ENCODE data around the gene EGLN1. TPM values are rescaled to one million over a fixed set of nuclear protein-coding genes. Genes with fewer than 3 reads are reported as not detected.

The EGLN1 gene
- total RNA-seq, 1 experiment from 2014 or later = 29.0 TPM

DNA sequence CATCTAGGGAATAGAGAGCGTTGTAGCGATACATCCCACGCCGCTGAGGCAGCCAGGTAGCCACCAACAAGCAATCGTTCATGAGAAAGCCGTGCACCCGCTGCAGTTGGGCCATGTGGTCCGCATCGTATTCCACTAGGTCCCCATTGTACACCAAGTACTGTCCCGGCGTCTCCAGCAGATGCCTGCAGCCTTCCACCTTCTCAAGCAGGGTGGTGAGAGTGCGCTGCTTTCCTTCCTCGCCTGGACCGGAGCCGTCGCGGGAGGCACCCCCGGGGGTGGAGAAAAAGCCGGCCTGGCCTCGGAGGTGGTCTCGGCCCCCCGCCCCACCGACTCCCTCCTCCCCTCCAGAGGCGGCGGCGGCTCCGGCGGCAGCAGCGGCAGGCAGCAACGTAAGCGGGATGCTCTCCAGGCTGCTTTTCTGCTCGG lies 85.0 kb downstream of the EGLN1 start:
- Histone ChIP-seq H3K36me3 (ENCODE audit: control insufficient read depth, insufficient read depth, low read length) (peaks cover 9% of the 10 kb centered on the region), H3K27ac (ENCODE audit: low read length) (peak overlapping the region; percentile 97), H3K4me3 (ENCODE audit: low read depth in 2 of 2, low read length in 2 of 2) (peak overlapping the region; percentile 65 to 93), H3K4me1 (ENCODE audit: control insufficient read depth, insufficient read depth, low read length) (peaks cover 19% of the 10 kb centered on the region), H3K9me3 (ENCODE audit: control insufficient read depth, insufficient read depth, low read depth, low read length) (no peaks in the 10 kb centered on the region), H3K27me3 (ENCODE audit: control insufficient read depth, insufficient read depth, low read length) (no peaks in the 10 kb centered on the region)
- in situ Hi-C loops (cut with HindIII; ENCODE audit: low pct_unique_long_range_greater_than_20kb, low sequenced_read_pairs) = no loop called here
- ChIA-PET POLR2A (no interaction called here), CTCF (interaction anchor here (0.8 kb wide), 1 partner anchor 23 kb away, joined by 3 read pairs; no protein-coding TSS in a partner anchor)
- no TSS peak for BruUV-seq (replicated peaks)
- intact Hi-C loops (cut with micrococcal nuclease; ENCODE audit: unreplicated experiment) = loop anchor here (10.0 kb wide), 1 partner anchor 92 kb away; the partner anchor contains the start of gene GNPAT
- DNase-seq (ENCODE audit: low read depth, low spot score) (no peak), ATAC-seq (peak; percentile 9)
- TF ChIP-seq POLR2AphosphoS5 (IDR thresholded peaks at IDR 0.05; ENCODE audit: low read depth, low read length) = no peak
- TF ChIP-seq, protein P1, sequence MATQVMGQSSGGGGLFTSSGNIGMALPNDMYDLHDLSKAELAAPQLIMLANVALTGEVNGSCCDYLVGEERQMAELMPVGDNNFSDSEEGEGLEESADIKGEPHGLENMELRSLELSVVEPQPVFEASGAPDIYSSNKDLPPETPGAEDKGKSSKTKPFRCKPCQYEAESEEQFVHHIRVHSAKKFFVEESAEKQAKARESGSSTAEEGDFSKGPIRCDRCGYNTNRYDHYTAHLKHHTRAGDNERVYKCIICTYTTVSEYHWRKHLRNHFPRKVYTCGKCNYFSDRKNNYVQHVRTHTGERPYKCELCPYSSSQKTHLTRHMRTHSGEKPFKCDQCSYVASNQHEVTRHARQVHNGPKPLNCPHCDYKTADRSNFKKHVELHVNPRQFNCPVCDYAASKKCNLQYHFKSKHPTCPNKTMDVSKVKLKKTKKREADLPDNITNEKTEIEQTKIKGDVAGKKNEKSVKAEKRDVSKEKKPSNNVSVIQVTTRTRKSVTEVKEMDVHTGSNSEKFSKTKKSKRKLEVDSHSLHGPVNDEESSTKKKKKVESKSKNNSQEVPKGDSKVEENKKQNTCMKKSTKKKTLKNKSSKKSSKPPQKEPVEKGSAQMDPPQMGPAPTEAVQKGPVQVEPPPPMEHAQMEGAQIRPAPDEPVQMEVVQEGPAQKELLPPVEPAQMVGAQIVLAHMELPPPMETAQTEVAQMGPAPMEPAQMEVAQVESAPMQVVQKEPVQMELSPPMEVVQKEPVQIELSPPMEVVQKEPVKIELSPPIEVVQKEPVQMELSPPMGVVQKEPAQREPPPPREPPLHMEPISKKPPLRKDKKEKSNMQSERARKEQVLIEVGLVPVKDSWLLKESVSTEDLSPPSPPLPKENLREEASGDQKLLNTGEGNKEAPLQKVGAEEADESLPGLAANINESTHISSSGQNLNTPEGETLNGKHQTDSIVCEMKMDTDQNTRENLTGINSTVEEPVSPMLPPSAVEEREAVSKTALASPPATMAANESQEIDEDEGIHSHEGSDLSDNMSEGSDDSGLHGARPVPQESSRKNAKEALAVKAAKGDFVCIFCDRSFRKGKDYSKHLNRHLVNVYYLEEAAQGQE (IDR thresholded peaks at IDR 0.05; ENCODE audit: insufficient read depth in 1 of 2, low read depth in 2 of 2, low read length in 1 of 2) = no peak
- no peak; the same call in 1 of the 2 replicates for TF ChIP-seq SIN3A (IDR thresholded peaks at IDR 0.05; ENCODE audit: borderline replicate concordance, insufficient read depth, low read depth, low read length)
- TF ChIP-seq, protein P2, sequence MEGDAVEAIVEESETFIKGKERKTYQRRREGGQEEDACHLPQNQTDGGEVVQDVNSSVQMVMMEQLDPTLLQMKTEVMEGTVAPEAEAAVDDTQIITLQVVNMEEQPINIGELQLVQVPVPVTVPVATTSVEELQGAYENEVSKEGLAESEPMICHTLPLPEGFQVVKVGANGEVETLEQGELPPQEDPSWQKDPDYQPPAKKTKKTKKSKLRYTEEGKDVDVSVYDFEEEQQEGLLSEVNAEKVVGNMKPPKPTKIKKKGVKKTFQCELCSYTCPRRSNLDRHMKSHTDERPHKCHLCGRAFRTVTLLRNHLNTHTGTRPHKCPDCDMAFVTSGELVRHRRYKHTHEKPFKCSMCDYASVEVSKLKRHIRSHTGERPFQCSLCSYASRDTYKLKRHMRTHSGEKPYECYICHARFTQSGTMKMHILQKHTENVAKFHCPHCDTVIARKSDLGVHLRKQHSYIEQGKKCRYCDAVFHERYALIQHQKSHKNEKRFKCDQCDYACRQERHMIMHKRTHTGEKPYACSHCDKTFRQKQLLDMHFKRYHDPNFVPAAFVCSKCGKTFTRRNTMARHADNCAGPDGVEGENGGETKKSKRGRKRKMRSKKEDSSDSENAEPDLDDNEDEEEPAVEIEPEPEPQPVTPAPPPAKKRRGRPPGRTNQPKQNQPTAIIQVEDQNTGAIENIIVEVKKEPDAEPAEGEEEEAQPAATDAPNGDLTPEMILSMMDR (IDR thresholded peaks at IDR 0.05) = no peak
- no peak for TF ChIP-seq TCF7L2 (IDR thresholded peaks at IDR 0.05; ENCODE audit: low read depth, low read length)

DNA sequence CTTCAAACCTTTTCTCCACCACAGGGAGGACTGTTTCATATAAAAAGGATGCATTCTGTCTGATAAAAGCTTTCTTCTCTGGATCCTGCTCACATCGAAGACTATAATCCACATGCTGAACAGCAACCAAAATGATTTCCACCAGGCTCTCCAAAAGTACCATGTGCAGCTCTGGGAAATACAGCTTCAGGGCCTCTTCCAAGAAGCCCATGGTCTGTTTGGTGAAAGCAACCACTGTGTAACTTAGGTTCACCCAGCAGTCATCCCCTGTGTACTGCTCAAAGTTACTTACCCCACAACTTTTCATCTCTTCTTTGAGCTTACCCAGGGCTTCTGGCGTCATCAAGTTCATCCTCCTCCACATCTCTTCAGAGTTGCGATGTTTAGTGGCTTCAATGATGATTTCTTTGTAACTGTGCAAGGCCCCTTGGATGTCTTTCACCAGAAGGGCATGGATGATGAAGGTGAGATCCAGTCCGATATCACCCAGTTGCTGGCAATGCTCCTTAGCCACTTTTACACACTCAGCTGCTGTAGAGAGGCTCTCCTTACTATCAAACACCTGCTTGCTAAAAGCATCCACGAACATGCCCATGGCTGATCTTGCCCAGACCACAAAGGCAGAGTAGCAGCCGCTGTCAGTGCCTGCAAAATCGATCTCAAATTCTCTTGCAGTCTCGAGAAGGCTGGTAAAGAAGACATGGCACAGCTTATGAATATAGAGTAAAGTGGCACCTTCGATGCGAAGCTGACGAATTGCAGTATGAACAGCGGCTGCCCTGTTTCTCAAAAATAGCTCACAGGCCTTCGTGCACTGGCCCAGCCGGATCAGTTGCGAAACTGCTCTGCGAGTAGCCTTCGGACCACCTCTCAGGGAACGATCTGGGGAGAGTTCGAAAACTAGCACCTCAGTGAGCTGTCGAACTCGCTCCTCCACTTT lies 86.2 kb downstream of the EGLN1 start:
- H3K4me1 ChIP-seq (ENCODE audit: control insufficient read depth, insufficient read depth, low read length) = peaks cover 19% of the 10 kb centered on the region
- DNase-seq (ENCODE audit: low read depth, low spot score) (no peak), ATAC-seq (no peak)
- peak overlapping the region; percentile 65 to 93 for H3K4me3 ChIP-seq (ENCODE audit: low read depth in 2 of 2, low read length in 2 of 2)
- ChIA-PET CTCF (no interaction called here), POLR2A (interaction anchor here (0.6 to 0.9 kb wide), 2 partner anchors 27 to 96 kb away, joined by 3 to 5 read pairs; no protein-coding TSS in a partner anchor)
- intact Hi-C loops (cut with micrococcal nuclease; ENCODE audit: unreplicated experiment) (loop anchor here (10.0 kb wide), 1 partner anchor 91 kb away; the partner anchor contains the start of gene GNPAT), in situ Hi-C loops (cut with HindIII; ENCODE audit: low pct_unique_long_range_greater_than_20kb, low sequenced_read_pairs) (no loop called here)
- TF ChIP-seq, protein P2 (IDR thresholded peaks at IDR 0.05) = no peak
- H3K27me3 ChIP-seq (ENCODE audit: control insufficient read depth, insufficient read depth, low read length) = no peaks in the 10 kb centered on the region
- H3K27ac ChIP-seq (ENCODE audit: low read length) = peak overlapping the region; percentile 97
- TSS peak; percentile 59 for BruUV-seq (replicated peaks)
- no peaks in the 10 kb centered on the region for H3K9me3 ChIP-seq (ENCODE audit: control insufficient read depth, insufficient read depth, low read depth, low read length)
- H3K36me3 ChIP-seq (ENCODE audit: control insufficient read depth, insufficient read depth, low read length) = peaks cover 4% of the 10 kb centered on the region
